ENCODE data around the gene AGGF1.

AGGF1 gene

GRCh38 chr5:77032635-77033034 is 2.4 kb downstream of the AGGF1 start:
- no peak overlapping the region for H3K27ac ChIP-seq
- TF ChIP-seq CTCF (conservative IDR thresholded peaks at IDR 0.05; ENCODE audit: low read depth) = no peak
- POLR2A ChIA-PET (ENCODE audit: low non-redundant PET) = no interaction called here
- DNase-seq (ENCODE audit: low spot score) = no peak
- CTCF ChIA-PET = interaction anchor here (0.7 kb wide), 1 partner anchor 485 kb away, joined by 3 read pairs; no protein-coding TSS in a partner anchor

GRCh38 chr5:77033338-77033737 is 3.1 kb downstream of the AGGF1 start:
- DNase-seq (ENCODE audit: low spot score) = no peak
- ChIA-PET CTCF (no interaction called here), POLR2A (ENCODE audit: low non-redundant PET) (no interaction called here)
- TF ChIP-seq CTCF (conservative IDR thresholded peaks at IDR 0.05; ENCODE audit: low read depth) = no peak
- no peak overlapping the region for H3K27ac ChIP-seq

GRCh38 chr5:77035950-77036349 is 5.7 kb downstream of the AGGF1 start:
- CTCF ChIA-PET = interaction anchor here (0.7 kb wide), 1 partner anchor 29 kb away, joined by 4 read pairs; no protein-coding TSS in a partner anchor
- POLR2A ChIA-PET (ENCODE audit: low non-redundant PET) = no interaction called here
- DNase-seq (ENCODE audit: low spot score) = no peak
- H3K27ac ChIP-seq = no peak overlapping the region
- no peak for TF ChIP-seq CTCF (conservative IDR thresholded peaks at IDR 0.05; ENCODE audit: low read depth)

GRCh38 chr5:77046416-77047073 is 16.3 kb downstream of the AGGF1 start:
- H3K27ac ChIP-seq = no peak overlapping the region
- CTCF ChIA-PET = interaction anchor here (0.6 kb wide), 1 partner anchor 510 kb away, joined by 3 read pairs; no protein-coding TSS in a partner anchor
- TF ChIP-seq CTCF (conservative IDR thresholded peaks at IDR 0.05; ENCODE audit: low read depth) = no peak

GRCh38 chr5:77064040-77064439 is 33.8 kb downstream of the AGGF1 start:
- ChIA-PET POLR2A (ENCODE audit: low non-redundant PET) (no interaction called here), CTCF (interaction anchor here (0.7 to 0.8 kb wide), 3 partner anchors 11 to 166 kb away, joined by 3 to 4 read pairs (median 3); no protein-coding TSS in a partner anchor)
- DNase-seq (ENCODE audit: low spot score) = no peak
- no peak overlapping the region for H3K27ac ChIP-seq
- 0 out of 2 replicates have a peak, but pooled peaks have one; percentile 16 for TF ChIP-seq CTCF (conservative IDR thresholded peaks at IDR 0.05; ENCODE audit: low read depth)

More at GRCh38 chr5:77046416-77047073, 16.3 kb downstream of the AGGF1 start:
- no peak for DNase-seq (ENCODE audit: low spot score)
- POLR2A ChIA-PET (ENCODE audit: low non-redundant PET) = no interaction called here

GRCh38 chr5:77065256-77065655 is 35.1 kb downstream of the AGGF1 start:
- POLR2A ChIA-PET (ENCODE audit: low non-redundant PET) = no interaction called here
- TF ChIP-seq CTCF (conservative IDR thresholded peaks at IDR 0.05; ENCODE audit: low read depth) = no peak

More at GRCh38 chr5:77065256-77065655, 35.1 kb downstream of the AGGF1 start:
- H3K27ac ChIP-seq = no peak overlapping the region
- CTCF ChIA-PET = interaction anchor here (0.5 kb wide), 1 partner anchor 30 kb away, joined by 4 read pairs; no protein-coding TSS in a partner anchor
- no peak for DNase-seq (ENCODE audit: low spot score)
